DMS 273 treated with DMSO at 0.1 percent for 48 hours (cell line): Measurements from ENCODE around the gene CP.
A peak's percentile ranks its signal among the peaks of the same experiment; 100 is the strongest.

Source experiments
- DNase-seq: peaks from one replicate; lab custom pipeline; 2025; lab: John Stamatoyannopoulos, UW

Gene CP

DNA sequence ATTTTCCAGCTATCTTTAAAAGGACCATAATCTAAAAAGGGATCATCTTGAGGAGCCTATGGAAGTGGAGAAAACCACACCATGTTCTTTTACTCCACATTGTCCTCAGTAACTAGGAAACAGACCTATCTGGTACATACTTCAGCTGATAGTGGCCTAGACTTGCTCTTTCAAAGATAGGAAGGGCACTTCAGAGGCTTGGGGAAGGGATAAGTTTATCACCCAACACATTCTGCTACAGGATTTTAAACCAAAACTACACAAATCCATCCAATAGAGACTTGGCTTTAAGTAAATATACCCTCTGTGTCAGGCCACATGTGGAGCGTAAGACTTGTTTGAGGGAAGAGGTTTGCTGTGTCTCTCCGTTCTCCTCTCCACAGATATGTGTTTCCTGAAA, 35.4 kb downstream of the CP start:
- no peak for DNase-seq

- DNase-seq: no peak
These were observed 40.4 kb downstream of the CP start for GRCh38 chr3:149181182-149181581.

GRCh38 chr3:149180057-149180573, 41.5 kb downstream of the CP start:
- peak; percentile 10 for DNase-seq

GRCh38 chr3:149179220-149179619, 42.4 kb downstream of the CP start:
- DNase-seq: no peak

- no peak for DNase-seq
These were observed 44.5 kb downstream of the CP start for GRCh38 chr3:149177122-149177521.

GRCh38 chr3:149174901-149175300, 46.7 kb downstream of the CP start:
- no peak for DNase-seq

DNA sequence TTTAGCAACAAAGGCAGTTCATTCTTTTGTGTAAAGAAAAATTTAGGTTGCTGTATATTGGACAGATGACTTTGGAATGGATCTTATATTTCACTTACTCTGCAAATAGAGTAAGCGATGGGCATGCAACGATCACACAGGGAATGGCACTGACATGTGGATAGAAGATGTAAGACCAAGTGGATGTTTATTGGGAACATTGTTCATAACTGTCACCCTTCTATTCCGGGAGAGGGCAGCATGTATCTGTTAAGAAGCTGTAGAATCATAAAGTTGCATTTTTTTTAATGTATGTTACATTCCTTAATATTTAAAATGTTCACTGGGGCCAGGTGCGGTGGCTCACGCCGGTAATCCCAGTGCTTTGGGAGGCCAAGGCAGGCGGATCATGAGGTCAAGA, 51.0 kb downstream of the CP start:
- DNase-seq: no peak

GRCh38 chr3:149167898-149168297, 53.7 kb downstream of the CP start:
- no peak for DNase-seq

GRCh38 chr3:149163066-149163465, 58.6 kb downstream of the CP start:
- no peak for DNase-seq

DNA sequence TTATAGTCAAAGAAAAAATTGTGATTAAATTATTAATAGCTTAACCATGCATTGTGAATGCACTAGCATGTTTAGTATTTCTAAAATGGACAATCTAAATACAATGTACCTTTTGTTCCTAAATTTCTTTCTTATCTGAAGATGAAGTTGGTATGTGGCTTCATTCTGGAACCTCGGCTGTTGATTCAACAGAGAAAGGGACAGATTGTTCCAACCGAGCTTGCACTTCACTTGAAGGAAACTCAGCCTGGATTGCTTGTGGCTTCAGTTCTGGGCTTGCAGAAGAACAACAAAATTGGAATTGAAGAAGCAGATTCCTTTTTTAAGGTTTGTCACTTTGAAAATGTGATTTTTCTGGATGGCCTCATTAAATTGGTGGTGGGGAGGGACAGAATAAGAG, 59.6 kb downstream of the CP start:
- DNase-seq: no peak

DNA sequence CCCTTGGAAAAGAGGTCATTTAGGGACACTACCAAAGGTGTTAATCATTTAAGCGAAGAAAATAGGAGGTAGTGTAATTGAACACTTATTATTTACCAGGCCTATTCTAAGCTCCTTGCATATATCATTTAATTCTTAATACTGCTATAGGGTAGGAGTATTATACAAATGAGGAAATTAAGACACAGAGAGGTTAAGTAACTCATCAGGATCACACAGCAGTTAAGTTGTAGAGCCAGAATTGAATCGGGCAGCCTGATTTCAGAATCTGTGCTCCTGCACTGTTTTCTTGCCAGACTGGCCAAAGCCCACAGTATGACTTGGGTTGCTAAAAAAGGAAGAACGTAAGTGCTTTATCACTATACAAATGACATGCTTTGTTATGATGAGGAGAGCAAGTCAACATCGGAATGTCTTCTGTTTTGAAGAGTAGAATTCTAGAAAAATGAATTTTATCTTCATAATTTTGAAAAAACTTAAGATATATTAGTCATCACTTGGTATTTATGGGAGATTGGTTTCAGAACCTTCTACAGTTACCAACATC, 60.8 kb downstream of the CP start:
- no peak for DNase-seq

DNA sequence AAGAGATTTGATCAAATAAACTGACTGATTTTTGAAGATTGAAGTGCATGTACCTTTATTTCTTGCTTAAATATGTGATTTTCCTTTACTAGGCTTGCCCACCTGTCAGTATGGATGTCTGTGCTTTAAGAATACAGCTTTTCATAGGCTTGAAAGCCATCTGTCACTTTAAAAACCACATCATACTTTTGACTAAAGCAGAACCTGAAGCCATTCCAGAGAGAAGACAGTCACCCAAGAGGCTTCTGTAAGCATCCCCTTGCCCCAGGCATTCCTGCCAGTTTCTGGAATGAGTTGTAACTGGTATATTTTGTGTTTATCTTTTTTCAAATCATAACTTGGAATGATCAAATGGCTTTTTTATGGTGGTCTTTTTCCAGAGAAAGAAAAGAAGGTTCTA, 68.2 kb downstream of the CP start:
- DNase-seq: no peak

- no peak for DNase-seq
These were observed 69.2 kb downstream of the CP start for GRCh38 chr3:149152420-149152819.

DNA sequence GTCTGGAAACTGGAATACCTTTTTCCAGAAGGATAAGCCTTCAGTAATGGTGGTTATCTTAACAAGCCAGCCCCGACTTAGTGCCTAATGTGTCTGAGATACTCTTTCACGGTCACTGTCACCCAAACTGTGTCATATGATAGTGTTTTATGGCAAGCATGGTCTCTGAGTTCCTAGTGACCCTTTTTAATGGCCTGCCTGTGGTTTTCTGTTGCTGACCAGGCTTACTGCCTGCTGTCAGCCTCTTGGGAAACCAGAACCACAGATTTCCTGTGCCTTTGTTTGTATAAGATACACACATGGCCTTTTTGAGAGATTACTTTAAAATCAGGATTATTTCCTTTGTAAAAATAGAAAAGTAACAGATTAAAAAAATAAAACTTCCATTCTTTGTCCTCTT, 69.8 kb downstream of the CP start:
- DNase-seq: no peak

DNA sequence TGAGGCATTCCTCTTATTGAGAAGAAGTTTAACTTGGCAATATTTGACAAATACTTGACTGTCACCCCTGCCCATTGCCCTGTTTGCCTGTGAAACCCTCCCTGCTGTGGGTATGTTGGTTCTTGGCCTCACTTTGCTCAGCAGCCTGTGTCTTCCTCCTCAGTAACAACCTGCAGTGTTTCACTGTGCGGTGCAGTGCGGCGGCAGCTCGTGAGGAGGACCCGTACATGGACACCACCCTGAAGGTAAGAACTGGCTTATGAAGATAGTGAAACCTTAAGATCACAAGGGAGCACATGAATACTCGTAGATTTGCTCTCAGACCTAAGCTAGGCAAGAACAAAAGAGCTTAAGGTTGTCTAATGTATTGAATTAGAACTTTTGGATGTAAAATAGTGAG, 71.2 kb downstream of the CP start:
- no peak for DNase-seq

DNA sequence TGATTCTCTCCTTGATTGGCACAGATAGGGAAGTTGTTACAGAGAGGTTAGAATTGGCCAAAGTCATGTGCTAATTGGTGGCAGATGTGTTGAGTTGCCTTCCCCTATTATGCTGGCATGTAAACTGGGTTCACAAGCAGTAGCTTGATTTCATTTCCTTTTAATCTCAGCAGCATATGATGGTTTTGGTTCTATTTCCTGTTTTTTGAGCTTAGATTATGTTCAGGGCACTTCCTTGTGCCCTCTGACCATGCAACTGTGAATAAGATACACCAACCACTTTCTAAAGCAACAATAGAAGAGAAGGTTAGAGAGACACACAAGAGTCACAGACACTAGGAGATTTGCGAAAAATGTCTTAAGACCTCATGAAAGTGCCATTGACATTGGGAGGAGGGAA, 75.7 kb downstream of the CP start:
- no peak for DNase-seq

DNA sequence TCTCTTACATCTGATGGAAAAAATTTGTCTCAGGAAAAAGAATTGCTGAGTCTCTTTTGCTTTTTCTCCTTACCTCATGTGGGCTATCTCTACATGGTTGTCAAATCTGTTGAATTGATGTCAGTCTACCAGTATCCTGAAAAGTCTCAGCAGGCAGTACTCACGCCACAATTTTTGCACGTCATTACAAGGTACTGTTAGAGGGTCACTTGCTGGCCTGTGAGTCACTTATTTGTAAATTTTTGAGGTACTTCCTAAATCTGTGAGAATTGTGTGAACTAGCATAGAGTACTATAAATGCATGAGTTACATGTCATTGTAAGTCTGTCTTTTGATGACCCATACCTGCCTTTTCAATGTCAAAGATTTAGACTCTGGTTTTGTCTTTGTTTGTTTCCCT, 76.3 kb downstream of the CP start:
- no peak for DNase-seq

DNA sequence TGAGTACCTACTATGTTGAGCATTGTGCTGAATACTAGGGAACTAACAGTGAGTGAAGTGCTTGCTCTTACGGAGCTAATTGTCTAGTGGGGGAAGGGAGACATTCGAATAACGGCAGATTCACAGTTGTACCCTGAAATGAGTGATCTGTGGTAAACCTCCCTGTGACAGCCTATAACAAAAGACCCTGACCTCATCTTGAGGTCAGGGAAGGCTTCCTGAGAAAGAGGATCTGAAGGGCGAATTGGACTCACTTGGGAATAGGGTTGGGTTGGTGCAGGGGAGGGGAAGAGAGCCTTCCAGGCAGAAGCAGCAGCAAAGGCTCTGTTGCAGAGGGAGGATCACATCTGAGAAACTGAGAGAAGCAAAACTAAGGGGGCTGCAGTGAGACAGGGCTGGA, 78.9 kb downstream of the CP start:
- DNase-seq: no peak

DNA sequence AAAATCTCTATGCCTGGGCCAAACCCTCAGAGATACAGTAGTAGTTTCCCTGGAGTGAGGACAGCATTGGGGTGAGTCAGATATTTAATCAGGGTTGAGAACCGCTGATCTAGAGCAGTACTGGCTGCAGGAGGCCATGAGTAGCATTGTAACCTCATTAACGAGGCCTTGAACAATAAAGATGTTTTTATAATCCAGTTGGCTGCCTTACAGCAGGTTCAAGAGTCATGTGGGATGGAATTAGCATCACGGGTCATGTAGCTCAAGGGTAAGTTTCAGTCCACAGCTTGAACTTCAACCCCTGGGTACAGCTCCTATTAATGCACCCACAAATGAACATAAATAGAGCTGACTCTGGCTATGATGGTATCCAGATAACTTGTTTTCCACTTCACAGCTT, 87.1 kb downstream of the CP start:
- no peak for DNase-seq

GRCh38 chr3:149131589-149131988, 90.0 kb downstream of the CP start:
- no peak for DNase-seq

DNA sequence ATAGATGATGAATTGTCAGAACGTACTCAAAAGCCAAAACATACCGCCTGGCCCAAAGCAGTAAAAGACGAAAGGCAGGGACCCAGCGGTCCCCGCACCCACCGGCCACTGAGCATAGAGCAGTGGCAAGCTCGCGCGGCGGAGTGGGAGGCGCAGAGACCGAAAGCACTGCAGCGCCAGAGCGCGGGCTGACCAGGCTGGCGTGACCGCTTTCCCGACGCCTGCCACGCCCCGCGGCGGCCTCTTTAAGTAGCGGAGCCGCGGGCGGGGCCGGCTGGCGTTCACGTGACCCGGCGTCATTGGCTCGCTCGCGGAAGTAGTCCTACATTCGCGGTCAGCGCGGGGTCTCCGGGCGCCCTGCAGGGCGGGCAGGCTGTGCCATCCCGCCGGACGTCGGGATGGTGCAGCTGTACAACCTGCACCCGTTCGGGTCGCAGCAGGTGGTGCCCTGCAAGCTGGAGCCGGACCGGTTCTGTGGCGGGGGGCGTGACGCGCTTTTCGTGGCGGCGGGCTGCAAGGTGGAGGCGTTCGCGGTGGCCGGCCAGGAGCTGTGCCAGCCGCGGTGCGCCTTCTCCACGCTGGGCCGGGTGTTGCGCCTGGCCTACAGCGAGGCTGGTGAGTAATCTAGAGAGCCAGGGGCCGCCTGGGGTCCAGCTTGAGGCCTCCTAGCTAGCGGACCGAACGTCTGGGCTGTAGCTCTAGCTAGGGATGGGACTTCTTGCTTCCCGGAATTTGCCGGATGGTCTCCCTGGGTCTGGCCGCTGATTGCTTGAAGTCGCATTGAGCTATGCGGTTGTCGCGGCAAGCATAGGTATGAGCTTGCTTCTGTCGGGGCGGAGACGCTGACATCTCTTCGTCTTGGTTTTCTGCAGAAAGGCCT, 92.1 kb downstream of the CP start, which contains the start of gene HPS3:
TSS of gene HPS3 (plus strand) at position 313 of the 880 bp plus-strand sequence. CDS start at position 399, 86 bp downstream.
- DNase-seq: peak; percentile 71

DNA sequence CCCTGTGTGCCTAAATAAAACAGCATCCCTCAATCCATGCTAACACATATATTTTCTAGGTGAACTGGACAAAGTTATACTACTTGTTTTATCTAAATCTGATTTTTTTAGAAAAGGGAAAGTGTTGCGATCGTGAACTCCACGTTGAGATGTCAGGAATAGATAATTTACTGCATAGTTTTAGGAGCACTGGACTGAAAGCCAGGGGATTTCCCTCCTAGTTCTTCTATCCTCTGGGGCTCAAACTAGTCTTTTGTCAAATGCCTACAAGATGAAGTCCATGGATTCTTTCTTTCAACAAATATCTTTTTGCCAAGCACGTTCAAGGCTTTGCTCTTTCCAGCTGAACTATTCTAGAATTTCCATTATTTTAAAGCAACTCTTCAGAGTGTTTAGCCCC, 92.8 kb downstream of the CP start:
- no peak for DNase-seq

- DNase-seq: no peak
These were observed 98.7 kb downstream of the CP start for GRCh38 chr3:149122721-149123578.
